Loucy (cell line): ENCODE results near the gene TAF9B.

Experiments used
- H2AFZ ChIP-seq: fragments of 200-600 bp; sonication (generic); 2 replicates; pipeline ENCODE4 v1.6.0; 2016; ENCODE audit warnings: antibody characterized with exemption, mild to moderate bottlenecking, low read length, moderate library complexity
- H3F3A ChIP-seq: fragments of 200-600 bp; 2 replicates; pipeline ENCODE4 v1.6.0; 2016; ENCODE audit warnings: antibody characterized with exemption, low read depth, mild to moderate bottlenecking
- H3K27me3 ChIP-seq: fragments of 200-600 bp; sonication (generic); 2 replicates; pipeline ENCODE4 v1.6.1; 2014; ENCODE audit warnings: low read length, mild to moderate bottlenecking; ENCODE audit not compliant: insufficient read depth, poor library complexity, severe bottlenecking
- H3K36me3 ChIP-seq: fragments of 200-600 bp; sonication (generic); 2 replicates; pipeline ENCODE4 v1.6.1; 2016; ENCODE audit warnings: low read length; ENCODE audit not compliant: insufficient read depth
- H3K4me1 ChIP-seq: fragments of 200-600 bp; sonication (generic); 2 replicates; pipeline ENCODE4 v1.5.1; 2014; ENCODE audit warnings: low read length, mild to moderate bottlenecking; ENCODE audit not compliant: insufficient read depth, poor library complexity, severe bottlenecking
- H3K4me2 ChIP-seq: fragments of 200-600 bp; sonication (generic); 2 replicates; pipeline ENCODE4 v1.6.0; 2014; ENCODE audit warnings: antibody characterized with exemption, low read length, low read depth, mild to moderate bottlenecking; ENCODE audit not compliant: poor library complexity, severe bottlenecking
- H3K4me3 ChIP-seq: fragments of 200-600 bp; sonication (generic); 2 replicates; pipeline ENCODE4 v1.5.1; 2014; ENCODE audit warnings: low read length, mild to moderate bottlenecking, mixed read lengths; ENCODE audit not compliant: poor library complexity, severe bottlenecking
- H3K79me2 ChIP-seq: fragments of 200-600 bp; sonication (generic); 2 replicates; pipeline ENCODE4 v1.6.1; 2014; ENCODE audit warnings: low read length; ENCODE audit not compliant: insufficient read depth
- H3K9ac ChIP-seq: fragments of 200-600 bp; sonication (generic); 2 replicates; pipeline ENCODE4 v1.6.0; 2014; ENCODE audit warnings: mild to moderate bottlenecking, low read depth, low read length, moderate library complexity; ENCODE audit not compliant: poor library complexity, severe bottlenecking
- H3K9me2 ChIP-seq: fragments of 200-600 bp; sonication (generic); replicated peaks from 2 replicates; pipeline ENCODE4 v1.6.1; 2016; ENCODE audit warnings: low read depth, low read length, mixed read lengths
- H3K9me3 ChIP-seq: fragments of 200-600 bp; sonication (generic); 2 replicates; pipeline ENCODE4 v1.6.1; 2014; ENCODE audit warnings: mild to moderate bottlenecking, antibody characterized with exemption, low read length, low read depth; ENCODE audit not compliant: insufficient read depth
- H4K20me1 ChIP-seq: fragments of 200-600 bp; sonication (generic); 2 replicates; pipeline ENCODE4 v1.6.0; 2014; ENCODE audit warnings: antibody characterized with exemption, low read length, mild to moderate bottlenecking; ENCODE audit not compliant: insufficient read depth, poor library complexity, severe bottlenecking
- EZH2phosphoT487 ChIP-seq: fragments of 200-600 bp; IDR thresholded peaks from 2 replicates; pipeline ENCODE4 v1.6.1; 2018; ENCODE audit warnings: antibody characterized with exemption, mild to moderate bottlenecking, moderate library complexity, borderline replicate concordance
- TF ChIP-seq, protein P1 (sequence below): fragments of 200-600 bp; sonication (generic); conservative IDR thresholded peaks from 2 replicates; pipeline ENCODE4 v1.5.1; 2014; ENCODE audit warnings: mild to moderate bottlenecking, antibody characterized with exemption, low read length

Gene TAF9B

DNA sequence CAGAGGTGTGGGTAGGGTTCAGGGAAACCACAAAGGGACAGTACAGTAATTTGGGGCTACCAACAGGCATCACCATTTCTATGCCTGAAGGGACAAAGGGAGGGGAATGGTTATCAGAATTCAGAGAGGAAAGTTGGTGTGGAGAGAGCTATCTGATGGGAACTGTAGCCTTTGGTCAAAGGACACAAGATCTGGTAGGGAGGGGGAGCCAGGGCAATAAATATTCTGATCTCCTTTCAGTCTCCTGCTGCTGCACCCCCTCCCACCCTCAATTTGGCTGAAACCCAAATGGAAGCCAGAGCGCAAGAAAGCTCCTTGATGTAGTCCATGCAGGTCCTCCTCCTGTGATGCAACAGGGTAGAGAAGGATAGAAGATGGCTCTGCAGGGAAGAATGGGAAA lies 20.8 kb downstream of the TAF9B start:
- no peaks in the 10 kb centered on the region for H3K9me3 ChIP-seq
- peaks cover 14% of the 10 kb centered on the region for H3K4me1 ChIP-seq
- no peak overlapping the region for H3K4me3 ChIP-seq
- TF ChIP-seq, protein P1, sequence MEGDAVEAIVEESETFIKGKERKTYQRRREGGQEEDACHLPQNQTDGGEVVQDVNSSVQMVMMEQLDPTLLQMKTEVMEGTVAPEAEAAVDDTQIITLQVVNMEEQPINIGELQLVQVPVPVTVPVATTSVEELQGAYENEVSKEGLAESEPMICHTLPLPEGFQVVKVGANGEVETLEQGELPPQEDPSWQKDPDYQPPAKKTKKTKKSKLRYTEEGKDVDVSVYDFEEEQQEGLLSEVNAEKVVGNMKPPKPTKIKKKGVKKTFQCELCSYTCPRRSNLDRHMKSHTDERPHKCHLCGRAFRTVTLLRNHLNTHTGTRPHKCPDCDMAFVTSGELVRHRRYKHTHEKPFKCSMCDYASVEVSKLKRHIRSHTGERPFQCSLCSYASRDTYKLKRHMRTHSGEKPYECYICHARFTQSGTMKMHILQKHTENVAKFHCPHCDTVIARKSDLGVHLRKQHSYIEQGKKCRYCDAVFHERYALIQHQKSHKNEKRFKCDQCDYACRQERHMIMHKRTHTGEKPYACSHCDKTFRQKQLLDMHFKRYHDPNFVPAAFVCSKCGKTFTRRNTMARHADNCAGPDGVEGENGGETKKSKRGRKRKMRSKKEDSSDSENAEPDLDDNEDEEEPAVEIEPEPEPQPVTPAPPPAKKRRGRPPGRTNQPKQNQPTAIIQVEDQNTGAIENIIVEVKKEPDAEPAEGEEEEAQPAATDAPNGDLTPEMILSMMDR = no peak
- H3K9ac ChIP-seq = no peak overlapping the region
- H3F3A ChIP-seq = no peaks in the 10 kb centered on the region
- no peak overlapping the region for H2AFZ ChIP-seq
- H3K4me2 ChIP-seq = no peak overlapping the region
- peaks cover 99% of the 10 kb centered on the region for H3K79me2 ChIP-seq
- H4K20me1 ChIP-seq = peaks cover 84% of the 10 kb centered on the region
- no peaks in the 10 kb centered on the region for H3K27me3 ChIP-seq
- H3K36me3 ChIP-seq = peaks cover 93% of the 10 kb centered on the region
- no peaks in the 10 kb centered on the region for H3K9me2 ChIP-seq

DNA sequence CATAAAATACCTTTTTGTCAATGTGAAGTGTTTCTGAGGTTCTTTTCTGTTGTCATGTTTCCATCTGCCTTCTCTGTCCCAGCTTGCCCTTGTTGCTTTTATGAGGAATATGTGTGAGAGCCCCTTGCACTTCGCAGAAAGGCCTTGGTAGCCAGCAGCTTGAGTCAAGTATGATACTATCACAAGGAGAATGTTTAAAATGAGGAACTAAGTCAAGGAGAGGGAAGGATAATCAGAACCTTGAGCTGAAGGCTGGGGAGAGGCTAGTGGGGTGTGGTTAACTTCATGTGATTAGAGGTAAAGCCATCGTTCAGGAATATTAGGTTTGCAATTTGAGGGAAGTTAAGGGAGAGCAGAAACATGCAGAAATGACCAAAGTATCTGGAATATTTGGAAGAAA lies 22.7 kb downstream of the TAF9B start:
- peaks cover 100% of the 10 kb centered on the region for H3K79me2 ChIP-seq

DNA sequence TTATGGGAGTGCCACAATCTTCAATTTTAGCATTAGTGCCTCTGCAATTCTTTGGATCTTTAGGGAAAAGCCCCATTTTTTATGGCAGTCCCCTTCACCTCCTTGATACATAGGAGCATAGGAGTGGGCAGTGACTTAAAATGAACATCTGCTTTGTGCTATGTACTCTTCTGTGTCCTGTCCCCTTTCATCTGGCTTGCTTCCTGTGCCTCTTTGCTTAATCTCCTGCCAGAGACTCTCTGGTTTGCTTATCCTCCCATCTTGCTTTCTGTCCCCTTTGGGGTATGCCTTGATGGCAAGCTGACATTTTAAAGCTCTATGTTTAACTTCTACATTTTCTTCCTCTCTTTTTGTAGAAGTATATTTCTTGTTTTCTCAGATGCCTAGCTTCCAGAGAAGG lies 23.1 kb downstream of the TAF9B start:
- Histone ChIP-seq H3K4me3 (peak overlapping the region; percentile 38), H3K9me3 (no peaks in the 10 kb centered on the region), H3K9me2 (no peaks in the 10 kb centered on the region), H3K27me3 (no peaks in the 10 kb centered on the region), H3K36me3 (peaks cover 93% of the 10 kb centered on the region), H4K20me1 (peaks cover 92% of the 10 kb centered on the region), H3F3A (no peaks in the 10 kb centered on the region), H3K79me2 (peaks cover 100% of the 10 kb centered on the region), H3K9ac (no peak overlapping the region), H2AFZ (no peak overlapping the region), H3K4me1 (peaks cover 18% of the 10 kb centered on the region), H3K4me2 (peak overlapping the region; percentile 99)
- TF ChIP-seq, protein P1 = no peak
- TF ChIP-seq EZH2phosphoT487 = no peak

More for the DNA sequence above, 22.7 kb downstream of the TAF9B start:
- peak overlapping the region; percentile 38 for H3K4me3 ChIP-seq
- H3K4me2 ChIP-seq = peak overlapping the region; percentile 99
- H2AFZ ChIP-seq = no peak overlapping the region
- H3K9me2 ChIP-seq = no peaks in the 10 kb centered on the region
- no peak overlapping the region for H3K9ac ChIP-seq
- H3K4me1 ChIP-seq = peaks cover 18% of the 10 kb centered on the region
- peaks cover 92% of the 10 kb centered on the region for H4K20me1 ChIP-seq
- no peaks in the 10 kb centered on the region for H3F3A ChIP-seq
- no peaks in the 10 kb centered on the region for H3K9me3 ChIP-seq
- H3K27me3 ChIP-seq = no peaks in the 10 kb centered on the region
- TF ChIP-seq EZH2phosphoT487 = no peak
- TF ChIP-seq, protein P1 = no peak
- H3K36me3 ChIP-seq = peaks cover 94% of the 10 kb centered on the region
